ENCODE measurements around the gene UBE2Q2.

- no peak for TF ChIP-seq SP1 (IDR thresholded peaks at IDR 0.05)
- TF ChIP-seq BHLHE40 (IDR thresholded peaks at IDR 0.05; ENCODE audit: borderline replicate concordance), result no peak
- no peak for TF ChIP-seq FOXK2 (IDR thresholded peaks at IDR 0.05)
- TF ChIP-seq LEF1 (IDR thresholded peaks at IDR 0.05; ENCODE audit: borderline replicate concordance), result no peak
- TF ChIP-seq HDGF (IDR thresholded peaks at IDR 0.05; ENCODE audit: borderline replicate concordance), result no peak
- no peak for TF ChIP-seq FOXM1 (IDR thresholded peaks at IDR 0.05; ENCODE audit: borderline replicate concordance)
- no peak for TF ChIP-seq FOXA1 (IDR thresholded peaks at IDR 0.05)
- TF ChIP-seq TARDBP (IDR thresholded peaks at IDR 0.05), result no peak
Measured at GRCh38 chr15:75943246-75943645, 100.0 kb downstream of the UBE2Q2 start.
